ENCODE data around the gene BOC.

DNA sequence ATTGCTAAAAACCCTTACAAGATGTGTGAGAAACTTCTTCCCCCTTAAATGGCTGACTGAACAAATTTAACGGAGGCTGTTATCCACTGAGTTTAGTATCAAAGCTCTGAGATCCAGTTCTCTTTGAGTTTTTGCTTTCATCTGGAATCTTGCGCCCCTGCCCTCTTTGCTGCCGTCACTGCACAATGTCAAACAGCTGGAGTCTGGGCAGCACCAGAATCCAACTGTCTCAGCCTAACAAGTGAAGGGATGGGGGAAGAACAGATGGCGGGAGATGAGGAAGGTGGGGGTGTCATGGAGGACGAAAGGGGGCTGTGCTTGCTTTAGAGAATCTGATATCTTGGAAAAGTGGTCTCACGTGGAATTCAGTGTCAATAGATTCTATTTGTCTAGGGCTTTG is 7.0 kb upstream of the BOC start:
- TF ChIP-seq, protein P1, sequence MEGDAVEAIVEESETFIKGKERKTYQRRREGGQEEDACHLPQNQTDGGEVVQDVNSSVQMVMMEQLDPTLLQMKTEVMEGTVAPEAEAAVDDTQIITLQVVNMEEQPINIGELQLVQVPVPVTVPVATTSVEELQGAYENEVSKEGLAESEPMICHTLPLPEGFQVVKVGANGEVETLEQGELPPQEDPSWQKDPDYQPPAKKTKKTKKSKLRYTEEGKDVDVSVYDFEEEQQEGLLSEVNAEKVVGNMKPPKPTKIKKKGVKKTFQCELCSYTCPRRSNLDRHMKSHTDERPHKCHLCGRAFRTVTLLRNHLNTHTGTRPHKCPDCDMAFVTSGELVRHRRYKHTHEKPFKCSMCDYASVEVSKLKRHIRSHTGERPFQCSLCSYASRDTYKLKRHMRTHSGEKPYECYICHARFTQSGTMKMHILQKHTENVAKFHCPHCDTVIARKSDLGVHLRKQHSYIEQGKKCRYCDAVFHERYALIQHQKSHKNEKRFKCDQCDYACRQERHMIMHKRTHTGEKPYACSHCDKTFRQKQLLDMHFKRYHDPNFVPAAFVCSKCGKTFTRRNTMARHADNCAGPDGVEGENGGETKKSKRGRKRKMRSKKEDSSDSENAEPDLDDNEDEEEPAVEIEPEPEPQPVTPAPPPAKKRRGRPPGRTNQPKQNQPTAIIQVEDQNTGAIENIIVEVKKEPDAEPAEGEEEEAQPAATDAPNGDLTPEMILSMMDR (IDR thresholded peaks at IDR 0.05), result no peak
- TF ChIP-seq POLR2A (IDR thresholded peaks at IDR 0.05), result no peak
